ENCODE measurements around the gene RAI2. TPM values are rescaled to one million over a fixed set of nuclear protein-coding genes. Genes with fewer than 3 reads are reported as not detected.

The RAI2 gene
- total RNA-seq, 1 experiment from 2014 or later = 0.77 TPM

- Mint-ChIP-seq H3K9me3 (no peaks in the 10 kb centered on the region), H3K36me3 (no peaks in the 10 kb centered on the region), H3K4me3 (no peak overlapping the region), H3K27me3 (ENCODE audit: low read depth) (no peaks in the 10 kb centered on the region; the same call in 1 of the 2 replicates), H3K4me1 (no peaks in the 10 kb centered on the region), H3K27ac (no peak overlapping the region)
- no peak for ATAC-seq
- TF ChIP-seq ZNF423 (CRISPR knock-in tag; IDR thresholded peaks at IDR 0.05) = no peak
- no peak for TF ChIP-seq TCF7 (CRISPR knock-in tag; IDR thresholded peaks at IDR 0.05; ENCODE audit: low read depth)
- no peak for TF ChIP-seq MLX (CRISPR knock-in tag; IDR thresholded peaks at IDR 0.05)
- no peak for TF ChIP-seq NFATC4 (CRISPR knock-in tag; IDR thresholded peaks at IDR 0.05)
- TF ChIP-seq EMX1 (CRISPR knock-in tag; IDR thresholded peaks at IDR 0.05) = no peak
- TF ChIP-seq HMGA2 (CRISPR knock-in tag; IDR thresholded peaks at IDR 0.05) = no peak
- TF ChIP-seq STAT6 (CRISPR knock-in tag; conservative IDR thresholded peaks at IDR 0.05; ENCODE audit: low read depth) = no peak
- TF ChIP-seq FOXP1 (CRISPR knock-in tag; IDR thresholded peaks at IDR 0.05; ENCODE audit: borderline replicate concordance) = no peak
- TF ChIP-seq KAT7 (CRISPR knock-in tag; IDR thresholded peaks at IDR 0.05; ENCODE audit: borderline replicate concordance) = no peak
- TF ChIP-seq GABPB1 (CRISPR knock-in tag; IDR thresholded peaks at IDR 0.05) = no peak
- no peak for DNase-seq (ENCODE audit: low spot score)
- CTCF ChIA-PET = interaction anchor here (1.2 to 2.9 kb wide), 3 partner anchors 9 to 15 kb away, joined by 3 to 7 read pairs (median 5); no protein-coding TSS in a partner anchor
- POLR2A ChIA-PET = no interaction called here
Measured at GRCh38 chrX:17801431-17801830, 59.7 kb downstream of the RAI2 start.

- POLR2A ChIA-PET = no interaction called here
- no peaks in the 10 kb centered on the region for H3K9me3 Mint-ChIP-seq
- CTCF ChIA-PET = interaction anchor here (1.2 kb wide), 1 partner anchor 11 kb away, joined by 5 read pairs; no protein-coding TSS in a partner anchor
- TF ChIP-seq TP53 (CRISPR knock-in tag; IDR thresholded peaks at IDR 0.05) (no peak), GTF2I (CRISPR knock-in tag; conservative IDR thresholded peaks at IDR 0.05) (no peak), PRRX2 (CRISPR knock-in tag; IDR thresholded peaks at IDR 0.05) (no peak), SOX15 (CRISPR knock-in tag; IDR thresholded peaks at IDR 0.05) (no peak)
- no peak overlapping the region for H3K27ac Mint-ChIP-seq
- H3K36me3 Mint-ChIP-seq = no peaks in the 10 kb centered on the region
- H3K4me1 Mint-ChIP-seq = peaks cover 4% of the 10 kb centered on the region; the same call in 1 of the 2 replicates
- ATAC-seq = no peak
- no peaks in the 10 kb centered on the region for H3K27me3 Mint-ChIP-seq (ENCODE audit: low read depth)
- no peak overlapping the region for H3K4me3 Mint-ChIP-seq
- DNase-seq (ENCODE audit: low spot score) = no peak
Measured at GRCh38 chrX:17798921-17799320, 62.2 kb downstream of the RAI2 start.

- DNase-seq (ENCODE audit: low spot score) (no peak), ATAC-seq (no peak)
- H3K27ac Mint-ChIP-seq = no peak overlapping the region
- ChIA-PET CTCF (no interaction called here), POLR2A (no interaction called here)
- H3K36me3 Mint-ChIP-seq = no peaks in the 10 kb centered on the region
- no peaks in the 10 kb centered on the region for H3K9me3 Mint-ChIP-seq
- no peak overlapping the region for H3K4me3 Mint-ChIP-seq
- H3K4me1 Mint-ChIP-seq = peaks cover 23% of the 10 kb centered on the region
- no peaks in the 10 kb centered on the region; the same call in 1 of the 2 replicates for H3K27me3 Mint-ChIP-seq (ENCODE audit: low read depth)
- TF ChIP-seq CREM (CRISPR knock-in tag; IDR thresholded peaks at IDR 0.05) = no peak
- no peak for TF ChIP-seq ZNF416 (CRISPR knock-in tag; IDR thresholded peaks at IDR 0.05)
- no peak for TF ChIP-seq E2F1 (CRISPR knock-in tag; IDR thresholded peaks at IDR 0.05)
- TF ChIP-seq GABPB1 (CRISPR knock-in tag; IDR thresholded peaks at IDR 0.05) = no peak
- TF ChIP-seq ZNF263 (CRISPR knock-in tag; IDR thresholded peaks at IDR 0.05; ENCODE audit: low read depth) = no peak
- no peak for TF ChIP-seq ATF6 (CRISPR knock-in tag; IDR thresholded peaks at IDR 0.05)
- no peak for TF ChIP-seq STAT6 (CRISPR knock-in tag; conservative IDR thresholded peaks at IDR 0.05; ENCODE audit: low read depth)
- no peak for TF ChIP-seq NR2C2 (CRISPR knock-in tag; IDR thresholded peaks at IDR 0.05)
- no peak for TF ChIP-seq ZNF219 (CRISPR knock-in tag; IDR thresholded peaks at IDR 0.05; ENCODE audit: borderline replicate concordance)
- no peak for TF ChIP-seq GRHL2 (CRISPR knock-in tag; IDR thresholded peaks at IDR 0.05; ENCODE audit: insufficient replicate concordance, severe bottlenecking)
- TF ChIP-seq ZNF396 (CRISPR knock-in tag; IDR thresholded peaks at IDR 0.05; ENCODE audit: borderline replicate concordance) = no peak
- no peak for TF ChIP-seq HMGA2 (CRISPR knock-in tag; IDR thresholded peaks at IDR 0.05)
- TF ChIP-seq MLX (CRISPR knock-in tag; IDR thresholded peaks at IDR 0.05) = no peak
Measured at GRCh38 chrX:17792826-17793225, 68.3 kb downstream of the RAI2 start.
